HG03565 (cell line): ENCODE measurements around the gene CCNT1.
"Not testable (repeated sequence)": the region's sequence is repeated elsewhere in the genome, so short reads cannot be mapped to it uniquely, and the experiment has no call there.

Experiments used
- ATAC-seq: cut with Tn5 transposase; IDR thresholded peaks from one replicate; pipeline ENCODE4 v1.9.1; 2021; ENCODE audit warnings: mild to moderate bottlenecking, moderate library complexity; ENCODE audit not compliant: unreplicated experiment

The CCNT1 gene

DNA sequence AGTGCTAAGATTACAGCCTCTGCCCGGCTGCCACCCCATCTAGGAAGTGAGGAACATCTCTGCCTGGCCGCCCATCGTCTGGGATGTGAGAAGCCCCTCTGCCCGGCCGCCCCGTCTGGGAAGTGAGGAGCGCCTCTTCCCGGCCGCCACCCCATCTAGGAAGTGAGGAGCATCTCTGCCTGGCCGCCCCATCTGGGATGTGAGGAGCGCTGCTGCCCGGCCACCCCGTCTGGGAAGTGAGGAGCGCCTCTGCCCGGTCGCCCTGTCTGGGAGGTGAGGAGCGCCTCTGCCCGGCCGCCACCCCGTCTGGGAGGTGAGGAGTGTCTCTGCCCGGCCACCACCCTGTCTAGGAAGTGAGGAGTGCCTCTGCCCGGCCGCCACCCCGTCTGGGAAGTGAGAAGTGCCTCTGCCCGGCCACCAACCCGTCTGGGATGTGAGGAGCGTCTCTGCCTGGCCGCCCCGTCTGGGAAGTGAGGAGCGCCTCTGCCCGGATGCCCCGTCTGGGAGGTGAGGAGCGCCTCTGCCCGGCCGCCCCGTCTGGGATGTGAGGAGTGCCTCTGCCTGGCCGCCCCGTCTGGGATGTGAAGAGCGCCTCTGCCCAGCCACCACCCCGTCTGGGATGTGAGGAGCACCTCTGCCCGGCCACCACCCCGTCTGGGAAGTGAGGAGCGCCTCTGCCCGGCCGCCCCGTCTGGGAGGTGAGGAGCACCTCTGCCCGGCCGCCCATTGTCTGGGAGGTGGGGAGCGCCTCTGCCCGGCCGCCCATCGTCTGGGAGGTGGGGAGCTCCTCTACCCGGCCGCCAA, 74.6 kb downstream of the CCNT1 start:
- not testable (repeated sequence) for ATAC-seq

- ATAC-seq = no peak
These were observed 75.7 kb downstream of the CCNT1 start for GRCh38 chr12:48640854-48641253.

- ATAC-seq = no peak
These were observed 76.1 kb downstream of the CCNT1 start for GRCh38 chr12:48640428-48640827.
